ENCODE measurements around the gene PCNX2. TPM values are rescaled to one million over a fixed set of nuclear protein-coding genes. Genes with fewer than 3 reads are reported as not detected.

The PCNX2 gene
- total RNA-seq, 1 experiment from 2014 or later = 15.3 TPM

DNA sequence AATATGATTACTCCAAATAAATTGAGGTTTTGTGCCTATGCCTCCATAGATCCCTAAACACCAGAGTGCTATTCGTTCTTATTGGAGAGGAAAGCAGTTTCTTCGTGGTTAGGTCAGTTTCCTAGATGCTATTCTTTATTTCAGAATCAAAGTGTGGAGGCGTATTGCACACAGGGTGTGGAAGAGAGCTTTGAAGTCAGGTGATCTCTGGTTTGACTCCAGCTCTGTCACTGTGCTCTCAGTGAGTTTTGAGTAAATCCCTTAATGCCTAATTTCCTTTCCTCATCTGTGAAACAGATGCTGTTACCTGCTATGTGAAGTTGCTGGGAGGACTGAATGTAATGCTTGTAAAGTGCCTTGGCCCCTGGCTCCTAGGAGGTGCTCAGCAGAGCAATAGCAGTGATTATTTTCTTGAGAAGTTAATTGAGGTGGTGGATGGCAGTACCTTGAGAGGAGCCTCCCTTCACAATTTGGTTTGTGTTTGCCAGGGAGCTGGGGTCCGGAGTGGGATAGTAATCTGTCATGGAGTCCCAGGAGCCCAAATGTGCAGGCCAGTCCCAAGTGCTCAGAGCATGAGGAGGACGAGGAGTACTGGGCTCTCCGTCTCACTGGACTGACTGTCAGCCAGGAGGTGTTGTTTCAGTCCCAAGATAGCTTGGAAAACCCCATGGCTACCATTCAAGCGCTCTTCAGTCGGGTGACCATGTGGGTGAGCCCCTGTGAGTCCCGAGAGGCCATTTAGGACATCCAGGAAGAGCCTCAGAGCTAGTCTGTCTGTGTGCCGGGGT is 330.2 kb downstream of the PCNX2 start:
- Histone ChIP-seq H3K27me3 (ENCODE audit: insufficient read depth, low read length) (no peaks in the 10 kb centered on the region), H3K4me1 (ENCODE audit: control insufficient read depth in 1 of 2, insufficient read depth in 2 of 2, low read length in 2 of 2) (no peaks in the 10 kb centered on the region), H3K79me2 (ENCODE audit: insufficient read depth, low read length) (0 out of 2 replicates have a peak, but pooled peaks cover 5% of the 10 kb centered on the region), H3K9ac (ENCODE audit: low read length) (no peak overlapping the region), H4K20me1 (ENCODE audit: insufficient read depth) (no peaks in the 10 kb centered on the region), H3K9me2 (ENCODE audit: insufficient read depth) (no peaks in the 10 kb centered on the region), H3K27ac (ENCODE audit: low read depth, low read length) (no peak overlapping the region), H3K9me3 (ENCODE audit: control insufficient read depth in 1 of 2, insufficient read depth in 1 of 2, low read depth in 1 of 2, low read length in 2 of 2) (no peaks in the 10 kb centered on the region), H3K36me3 (ENCODE audit: control insufficient read depth in 1 of 2, insufficient read depth in 2 of 2, low read length in 2 of 2) (peaks cover 0 to 2% of the 10 kb centered on the region in 2 experiments; a peak in 1 of 4 replicates), H3K4me2 (ENCODE audit: low read length) (no peak overlapping the region), H2AFZ (ENCODE audit: low read depth, low read length, poor library complexity, severe bottlenecking) (no peak overlapping the region), H3K4me3 (replicated peaks in 1 of 2; ENCODE audit: low read depth in 1 of 2, low read length in 2 of 2) (no peak overlapping the region)
- DNase-seq (ENCODE audit: low read depth, low spot score) (no peak), ATAC-seq (no peak)
- RAD21 ChIA-PET (ENCODE audit: low non-redundant PET in 1 of 2, low total read pairs in 2 of 2, uncharacterized antibody in 2 of 2, unreplicated experiment in 2 of 2) = no interaction called here
- no TSS peak for BruUV-seq (replicated peaks)
- CTCF ChIA-PET = no interaction called here
- POLR2A ChIA-PET = no interaction called here
- TF ChIP-seq CEBPB (IDR thresholded peaks at IDR 0.05; ENCODE audit: low read depth) = no peak
- TF ChIP-seq, protein P1, sequence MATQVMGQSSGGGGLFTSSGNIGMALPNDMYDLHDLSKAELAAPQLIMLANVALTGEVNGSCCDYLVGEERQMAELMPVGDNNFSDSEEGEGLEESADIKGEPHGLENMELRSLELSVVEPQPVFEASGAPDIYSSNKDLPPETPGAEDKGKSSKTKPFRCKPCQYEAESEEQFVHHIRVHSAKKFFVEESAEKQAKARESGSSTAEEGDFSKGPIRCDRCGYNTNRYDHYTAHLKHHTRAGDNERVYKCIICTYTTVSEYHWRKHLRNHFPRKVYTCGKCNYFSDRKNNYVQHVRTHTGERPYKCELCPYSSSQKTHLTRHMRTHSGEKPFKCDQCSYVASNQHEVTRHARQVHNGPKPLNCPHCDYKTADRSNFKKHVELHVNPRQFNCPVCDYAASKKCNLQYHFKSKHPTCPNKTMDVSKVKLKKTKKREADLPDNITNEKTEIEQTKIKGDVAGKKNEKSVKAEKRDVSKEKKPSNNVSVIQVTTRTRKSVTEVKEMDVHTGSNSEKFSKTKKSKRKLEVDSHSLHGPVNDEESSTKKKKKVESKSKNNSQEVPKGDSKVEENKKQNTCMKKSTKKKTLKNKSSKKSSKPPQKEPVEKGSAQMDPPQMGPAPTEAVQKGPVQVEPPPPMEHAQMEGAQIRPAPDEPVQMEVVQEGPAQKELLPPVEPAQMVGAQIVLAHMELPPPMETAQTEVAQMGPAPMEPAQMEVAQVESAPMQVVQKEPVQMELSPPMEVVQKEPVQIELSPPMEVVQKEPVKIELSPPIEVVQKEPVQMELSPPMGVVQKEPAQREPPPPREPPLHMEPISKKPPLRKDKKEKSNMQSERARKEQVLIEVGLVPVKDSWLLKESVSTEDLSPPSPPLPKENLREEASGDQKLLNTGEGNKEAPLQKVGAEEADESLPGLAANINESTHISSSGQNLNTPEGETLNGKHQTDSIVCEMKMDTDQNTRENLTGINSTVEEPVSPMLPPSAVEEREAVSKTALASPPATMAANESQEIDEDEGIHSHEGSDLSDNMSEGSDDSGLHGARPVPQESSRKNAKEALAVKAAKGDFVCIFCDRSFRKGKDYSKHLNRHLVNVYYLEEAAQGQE (IDR thresholded peaks at IDR 0.05; ENCODE audit: low read depth) = no peak
- no peak for TF ChIP-seq POLR2AphosphoS5 (IDR thresholded peaks at IDR 0.05; ENCODE audit: low read depth, low read length)
- intact Hi-C loops (cut with micrococcal nuclease) = no loop called here

DNA sequence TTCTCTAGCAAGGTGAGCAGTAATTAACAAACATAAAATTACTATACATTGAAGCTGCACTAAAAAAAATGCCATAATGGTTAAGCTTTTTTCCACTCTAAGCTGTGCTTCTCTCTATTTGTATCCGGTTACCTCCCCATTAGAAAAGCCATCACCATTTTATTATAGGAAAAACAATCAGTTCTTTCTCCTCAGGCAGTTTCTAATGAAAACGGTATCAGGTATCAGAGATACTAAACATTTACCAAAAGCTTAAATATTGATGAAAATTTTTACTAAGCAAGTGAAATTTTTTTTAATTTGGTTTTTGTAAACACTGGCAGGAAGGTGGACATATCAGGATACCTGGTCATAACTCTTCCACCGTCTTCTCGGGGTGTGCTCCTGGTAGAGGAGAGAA is 330.9 kb downstream of the PCNX2 start:
- no peak for DNase-seq (ENCODE audit: low read depth, low spot score)
- Histone ChIP-seq H3K4me2 (ENCODE audit: low read length) (no peak overlapping the region), H3K4me1 (ENCODE audit: control insufficient read depth in 1 of 2, insufficient read depth in 2 of 2, low read length in 2 of 2) (no peaks in the 10 kb centered on the region), H3K27me3 (ENCODE audit: insufficient read depth, low read length) (no peaks in the 10 kb centered on the region), H3K4me3 (replicated peaks in 1 of 2; ENCODE audit: low read depth in 1 of 2, low read length in 2 of 2) (no peak overlapping the region), H4K20me1 (ENCODE audit: insufficient read depth) (no peaks in the 10 kb centered on the region), H3K9me3 (ENCODE audit: control insufficient read depth in 1 of 2, insufficient read depth in 1 of 2, low read depth in 1 of 2, low read length in 2 of 2) (no peaks in the 10 kb centered on the region), H3K79me2 (ENCODE audit: insufficient read depth, low read length) (0 out of 2 replicates have a peak, but pooled peaks cover 5% of the 10 kb centered on the region), H3K9ac (ENCODE audit: low read length) (no peak overlapping the region), H2AFZ (ENCODE audit: low read depth, low read length, poor library complexity, severe bottlenecking) (no peak overlapping the region), H3K27ac (ENCODE audit: low read depth, low read length) (no peak overlapping the region), H3K9me2 (ENCODE audit: insufficient read depth) (no peaks in the 10 kb centered on the region), H3K36me3 (ENCODE audit: control insufficient read depth in 1 of 2, insufficient read depth in 2 of 2, low read length in 2 of 2) (peaks cover 0 to 2% of the 10 kb centered on the region in 2 experiments; a peak in 1 of 4 replicates)
- RAD21 ChIA-PET (ENCODE audit: low non-redundant PET in 1 of 2, low total read pairs in 2 of 2, uncharacterized antibody in 2 of 2, unreplicated experiment in 2 of 2) = no interaction called here
- POLR2A ChIA-PET = no interaction called here
- no peak for ATAC-seq
- CTCF ChIA-PET = no interaction called here
- no TSS peak for BruUV-seq (replicated peaks)
- intact Hi-C loops (cut with micrococcal nuclease) = no loop called here
- TF ChIP-seq SIN3A (IDR thresholded peaks at IDR 0.05; ENCODE audit: low read depth) (no peak), CTCF (IDR thresholded peaks at IDR 0.05 in 2 of 3, conservative IDR thresholded peaks at IDR 0.05 in 1 of 3; ENCODE audit: borderline replicate concordance in 1 of 3, insufficient read depth in 1 of 3, low read depth in 2 of 3, low read length in 2 of 3) (no peak), CEBPB (IDR thresholded peaks at IDR 0.05; ENCODE audit: low read depth) (no peak), ELF1 (IDR thresholded peaks at IDR 0.05; ENCODE audit: borderline replicate concordance, low read depth) (no peak), TCF7L2 (IDR thresholded peaks at IDR 0.05; ENCODE audit: borderline replicate concordance, extremely low read depth, insufficient read depth, insufficient read length) (no peak), SRF (IDR thresholded peaks at IDR 0.05; ENCODE audit: low read depth) (no peak), EZH2 (IDR thresholded peaks at IDR 0.05) (no peak)
- TF ChIP-seq, protein P2, sequence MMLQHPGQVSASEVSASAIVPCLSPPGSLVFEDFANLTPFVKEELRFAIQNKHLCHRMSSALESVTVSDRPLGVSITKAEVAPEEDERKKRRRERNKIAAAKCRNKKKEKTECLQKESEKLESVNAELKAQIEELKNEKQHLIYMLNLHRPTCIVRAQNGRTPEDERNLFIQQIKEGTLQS (IDR thresholded peaks at IDR 0.05) = no peak

All from HCT116 (cell line).